ENCODE measurements around the gene PLXNA4.
"Not testable (repeated sequence)": the region's sequence is repeated elsewhere in the genome, so short reads cannot be mapped to it uniquely, and the experiment has no call there.

The PLXNA4 gene

GRCh38 chr7:132394283-132395198 is 181.7 kb downstream of the PLXNA4 start:
- Mint-ChIP-seq H3K9me3 (peaks cover 0 to 2% of the 10 kb centered on the region in 2 donors), H3K27ac (no peak overlapping the region), H3K4me1 (no peaks in the 10 kb centered on the region), H3K4me3 (no peak overlapping the region), H3K27me3 (peaks cover 0 to 7% of the 10 kb centered on the region in 2 donors), H3K36me3 (no peaks in the 10 kb centered on the region)
- peak in 1 of 2 donors; percentile 49 for ATAC-seq (replicated peaks)
- no peak for DNase-seq

GRCh38 chr7:132393789-132394261 is 182.4 kb downstream of the PLXNA4 start:
- peaks cover 0 to 2% of the 10 kb centered on the region in 2 donors for H3K9me3 Mint-ChIP-seq
- H3K4me1 Mint-ChIP-seq, result no peaks in the 10 kb centered on the region
- H3K36me3 Mint-ChIP-seq, result no peaks in the 10 kb centered on the region
- no peak for DNase-seq
- peaks cover 0 to 7% of the 10 kb centered on the region in 2 donors for H3K27me3 Mint-ChIP-seq
- H3K4me3 Mint-ChIP-seq, result no peak overlapping the region
- no peak overlapping the region for H3K27ac Mint-ChIP-seq
- ATAC-seq (replicated peaks), result no peak

GRCh38 chr7:132392713-132393112 is 183.6 kb downstream of the PLXNA4 start:
- Mint-ChIP-seq H3K4me1 (no peaks in the 10 kb centered on the region), H3K27ac (no peak overlapping the region), H3K27me3 (peaks cover 0 to 7% of the 10 kb centered on the region in 2 donors), H3K36me3 (no peaks in the 10 kb centered on the region), H3K9me3 (peaks cover 0 to 2% of the 10 kb centered on the region in 2 donors), H3K4me3 (no peak overlapping the region)
- DNase-seq (no peak), ATAC-seq (replicated peaks) (no peak)

GRCh38 chr7:132390705-132391104 is 185.6 kb downstream of the PLXNA4 start:
- Mint-ChIP-seq H3K36me3 (no peaks in the 10 kb centered on the region), H3K27ac (no peak overlapping the region), H3K9me3 (peaks cover 0 to 2% of the 10 kb centered on the region in 2 donors), H3K4me3 (no peak overlapping the region), H3K27me3 (peaks cover 0 to 7% of the 10 kb centered on the region in 2 donors), H3K4me1 (no peaks in the 10 kb centered on the region)
- DNase-seq (no peak), ATAC-seq (replicated peaks) (no peak)

- not testable (repeated sequence) for H3K27me3 Mint-ChIP-seq; H3K27ac Mint-ChIP-seq; H3K36me3 Mint-ChIP-seq; H3K4me3 Mint-ChIP-seq; ATAC-seq (replicated peaks); DNase-seq; H3K4me1 Mint-ChIP-seq; H3K9me3 Mint-ChIP-seq
Observed at GRCh38 chr7:132390049-132390448, 186.2 kb downstream of the PLXNA4 start.

GRCh38 chr7:132388688-132389087 is 187.6 kb downstream of the PLXNA4 start:
- ATAC-seq (replicated peaks) (no peak), DNase-seq (no peak)
- no peak overlapping the region for H3K4me3 Mint-ChIP-seq
- no peak overlapping the region for H3K27ac Mint-ChIP-seq
- no peaks in the 10 kb centered on the region for H3K4me1 Mint-ChIP-seq
- H3K27me3 Mint-ChIP-seq, result peaks cover 0 to 7% of the 10 kb centered on the region in 2 donors
- H3K9me3 Mint-ChIP-seq, result peaks cover 0 to 2% of the 10 kb centered on the region in 2 donors
- H3K36me3 Mint-ChIP-seq, result no peaks in the 10 kb centered on the region

- Mint-ChIP-seq H3K4me1 (no peaks in the 10 kb centered on the region), H3K9me3 (peaks cover 0 to 2% of the 10 kb centered on the region in 2 donors), H3K36me3 (no peaks in the 10 kb centered on the region)
Observed at GRCh38 chr7:132387596-132387995, 188.7 kb downstream of the PLXNA4 start.

GRCh38 chr7:132386201-132386681 is 190.0 kb downstream of the PLXNA4 start:
- no peak overlapping the region for H3K4me3 Mint-ChIP-seq
- ATAC-seq (replicated peaks) (no peak), DNase-seq (no peak)
- H3K36me3 Mint-ChIP-seq, result no peaks in the 10 kb centered on the region
- H3K4me1 Mint-ChIP-seq, result no peaks in the 10 kb centered on the region
- H3K27ac Mint-ChIP-seq, result no peak overlapping the region
- H3K27me3 Mint-ChIP-seq, result peaks cover 0 to 5% of the 10 kb centered on the region in 2 donors
- peaks cover 0 to 2% of the 10 kb centered on the region in 2 donors for H3K9me3 Mint-ChIP-seq

More at GRCh38 chr7:132387596-132387995, 188.7 kb downstream of the PLXNA4 start:
- no peaks in the 10 kb centered on the region for H3K27me3 Mint-ChIP-seq
- ATAC-seq (replicated peaks) (no peak), DNase-seq (no peak)
- H3K27ac Mint-ChIP-seq, result no peak overlapping the region
- no peak overlapping the region for H3K4me3 Mint-ChIP-seq

- no peaks in the 10 kb centered on the region for H3K9me3 Mint-ChIP-seq
- H3K27ac Mint-ChIP-seq, result no peak overlapping the region
- H3K4me3 Mint-ChIP-seq, result no peak overlapping the region
- H3K27me3 Mint-ChIP-seq, result peaks cover 0 to 5% of the 10 kb centered on the region in 2 donors
- no peaks in the 10 kb centered on the region for H3K4me1 Mint-ChIP-seq
- no peak for ATAC-seq (replicated peaks)
- no peak for DNase-seq
- H3K36me3 Mint-ChIP-seq, result no peaks in the 10 kb centered on the region
Observed at GRCh38 chr7:132383962-132384361, 192.3 kb downstream of the PLXNA4 start.

- Mint-ChIP-seq H3K36me3 (no peaks in the 10 kb centered on the region), H3K4me3 (no peak overlapping the region), H3K27ac (no peak overlapping the region), H3K4me1 (no peaks in the 10 kb centered on the region), H3K9me3 (no peaks in the 10 kb centered on the region), H3K27me3 (peaks cover under 1 to 6% of the 10 kb centered on the region in 2 donors)
- ATAC-seq (replicated peaks) (no peak), DNase-seq (no peak)
Observed at GRCh38 chr7:132381742-132382472, 194.4 kb downstream of the PLXNA4 start.

GRCh38 chr7:132380059-132380458 is 196.2 kb downstream of the PLXNA4 start:
- peaks cover 0 to 2% of the 10 kb centered on the region in 2 donors for H3K9me3 Mint-ChIP-seq
- H3K36me3 Mint-ChIP-seq, result no peaks in the 10 kb centered on the region
- H3K27ac Mint-ChIP-seq, result no peak overlapping the region
- no peaks in the 10 kb centered on the region for H3K4me1 Mint-ChIP-seq
- no peak overlapping the region for H3K4me3 Mint-ChIP-seq
- DNase-seq (no peak), ATAC-seq (replicated peaks) (no peak)
- peaks cover 4 to 10% of the 10 kb centered on the region in 2 donors for H3K27me3 Mint-ChIP-seq

GRCh38 chr7:132379292-132379691 is 197.0 kb downstream of the PLXNA4 start:
- no peaks in the 10 kb centered on the region for H3K4me1 Mint-ChIP-seq
- no peak overlapping the region for H3K4me3 Mint-ChIP-seq
- no peak for DNase-seq
- H3K27me3 Mint-ChIP-seq, result peaks cover 4 to 10% of the 10 kb centered on the region in 2 donors
- no peak for ATAC-seq (replicated peaks)
- peaks cover 0 to 2% of the 10 kb centered on the region in 2 donors for H3K9me3 Mint-ChIP-seq
- no peak overlapping the region for H3K27ac Mint-ChIP-seq
- H3K36me3 Mint-ChIP-seq, result no peaks in the 10 kb centered on the region

- Mint-ChIP-seq H3K4me1 (no peaks in the 10 kb centered on the region), H3K9me3 (peaks cover 0 to 2% of the 10 kb centered on the region in 2 donors), H3K36me3 (no peaks in the 10 kb centered on the region), H3K27ac (no peak overlapping the region), H3K4me3 (no peak overlapping the region), H3K27me3 (peaks cover 4 to 10% of the 10 kb centered on the region in 2 donors)
- no peak for DNase-seq
- ATAC-seq (replicated peaks), result no peak
Observed at GRCh38 chr7:132377703-132378584, 198.3 kb downstream of the PLXNA4 start.

Data from stimulated activated naive B cell treated with anti-CD40 and anti-IgM and Interleukin-4, amounts not matched to agents 10 μg/mL and 1 μg/mL and 100 μg/mL, for 72 hours (primary cell).